ENCODE results near the gene KRT76.
"Not testable (repeated sequence)": the region's sequence is repeated elsewhere in the genome, so short reads cannot be mapped to it uniquely, and the experiment has no call there.

DNA sequence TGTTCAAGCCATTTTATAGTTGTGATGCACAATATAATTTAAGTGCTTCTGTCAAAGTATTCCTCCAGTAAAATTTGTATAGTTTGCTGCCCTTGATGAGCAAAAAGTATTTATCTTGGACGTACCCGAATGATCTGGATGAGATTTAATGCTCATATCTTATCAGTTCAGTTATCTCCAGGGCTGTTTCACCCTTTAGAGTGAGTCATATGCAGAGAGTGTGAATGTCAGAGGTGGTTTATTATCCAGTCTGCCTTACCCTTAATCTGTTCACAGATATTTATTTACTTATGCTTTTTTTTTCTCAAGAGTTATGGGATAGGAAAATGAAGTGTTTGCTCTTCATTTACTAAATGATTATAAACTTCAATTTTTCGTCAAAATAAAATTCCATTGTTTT, 26.6 kb downstream of the KRT76 start:
- TF ChIP-seq, protein P1, sequence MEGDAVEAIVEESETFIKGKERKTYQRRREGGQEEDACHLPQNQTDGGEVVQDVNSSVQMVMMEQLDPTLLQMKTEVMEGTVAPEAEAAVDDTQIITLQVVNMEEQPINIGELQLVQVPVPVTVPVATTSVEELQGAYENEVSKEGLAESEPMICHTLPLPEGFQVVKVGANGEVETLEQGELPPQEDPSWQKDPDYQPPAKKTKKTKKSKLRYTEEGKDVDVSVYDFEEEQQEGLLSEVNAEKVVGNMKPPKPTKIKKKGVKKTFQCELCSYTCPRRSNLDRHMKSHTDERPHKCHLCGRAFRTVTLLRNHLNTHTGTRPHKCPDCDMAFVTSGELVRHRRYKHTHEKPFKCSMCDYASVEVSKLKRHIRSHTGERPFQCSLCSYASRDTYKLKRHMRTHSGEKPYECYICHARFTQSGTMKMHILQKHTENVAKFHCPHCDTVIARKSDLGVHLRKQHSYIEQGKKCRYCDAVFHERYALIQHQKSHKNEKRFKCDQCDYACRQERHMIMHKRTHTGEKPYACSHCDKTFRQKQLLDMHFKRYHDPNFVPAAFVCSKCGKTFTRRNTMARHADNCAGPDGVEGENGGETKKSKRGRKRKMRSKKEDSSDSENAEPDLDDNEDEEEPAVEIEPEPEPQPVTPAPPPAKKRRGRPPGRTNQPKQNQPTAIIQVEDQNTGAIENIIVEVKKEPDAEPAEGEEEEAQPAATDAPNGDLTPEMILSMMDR (conservative IDR thresholded peaks at IDR 0.05; ENCODE audit: low read depth in 2 of 2) = not testable (repeated sequence)
- not testable (repeated sequence) for TF ChIP-seq EZH2phosphoT487 (IDR thresholded peaks at IDR 0.05; ENCODE audit: unreplicated experiment); EZH2 (IDR thresholded peaks at IDR 0.05; ENCODE audit: low read depth, unreplicated experiment); POLR2AphosphoS5 (IDR thresholded peaks at IDR 0.05; ENCODE audit: low read depth); CREB1 (CRISPR knock-in tag; IDR thresholded peaks at IDR 0.05; ENCODE audit: low read depth); JUNB (IDR thresholded peaks at IDR 0.05; ENCODE audit: unreplicated experiment); ZNF331 (CRISPR knock-in tag; IDR thresholded peaks at IDR 0.05; ENCODE audit: low read depth); NANOG (IDR thresholded peaks at IDR 0.05; ENCODE audit: borderline replicate concordance); ZNF114 (CRISPR knock-in tag; IDR thresholded peaks at IDR 0.05)
- TF ChIP-seq, protein P2, sequence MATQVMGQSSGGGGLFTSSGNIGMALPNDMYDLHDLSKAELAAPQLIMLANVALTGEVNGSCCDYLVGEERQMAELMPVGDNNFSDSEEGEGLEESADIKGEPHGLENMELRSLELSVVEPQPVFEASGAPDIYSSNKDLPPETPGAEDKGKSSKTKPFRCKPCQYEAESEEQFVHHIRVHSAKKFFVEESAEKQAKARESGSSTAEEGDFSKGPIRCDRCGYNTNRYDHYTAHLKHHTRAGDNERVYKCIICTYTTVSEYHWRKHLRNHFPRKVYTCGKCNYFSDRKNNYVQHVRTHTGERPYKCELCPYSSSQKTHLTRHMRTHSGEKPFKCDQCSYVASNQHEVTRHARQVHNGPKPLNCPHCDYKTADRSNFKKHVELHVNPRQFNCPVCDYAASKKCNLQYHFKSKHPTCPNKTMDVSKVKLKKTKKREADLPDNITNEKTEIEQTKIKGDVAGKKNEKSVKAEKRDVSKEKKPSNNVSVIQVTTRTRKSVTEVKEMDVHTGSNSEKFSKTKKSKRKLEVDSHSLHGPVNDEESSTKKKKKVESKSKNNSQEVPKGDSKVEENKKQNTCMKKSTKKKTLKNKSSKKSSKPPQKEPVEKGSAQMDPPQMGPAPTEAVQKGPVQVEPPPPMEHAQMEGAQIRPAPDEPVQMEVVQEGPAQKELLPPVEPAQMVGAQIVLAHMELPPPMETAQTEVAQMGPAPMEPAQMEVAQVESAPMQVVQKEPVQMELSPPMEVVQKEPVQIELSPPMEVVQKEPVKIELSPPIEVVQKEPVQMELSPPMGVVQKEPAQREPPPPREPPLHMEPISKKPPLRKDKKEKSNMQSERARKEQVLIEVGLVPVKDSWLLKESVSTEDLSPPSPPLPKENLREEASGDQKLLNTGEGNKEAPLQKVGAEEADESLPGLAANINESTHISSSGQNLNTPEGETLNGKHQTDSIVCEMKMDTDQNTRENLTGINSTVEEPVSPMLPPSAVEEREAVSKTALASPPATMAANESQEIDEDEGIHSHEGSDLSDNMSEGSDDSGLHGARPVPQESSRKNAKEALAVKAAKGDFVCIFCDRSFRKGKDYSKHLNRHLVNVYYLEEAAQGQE (IDR thresholded peaks at IDR 0.05; ENCODE audit: unreplicated experiment) = not testable (repeated sequence)
- TF ChIP-seq, protein P3, sequence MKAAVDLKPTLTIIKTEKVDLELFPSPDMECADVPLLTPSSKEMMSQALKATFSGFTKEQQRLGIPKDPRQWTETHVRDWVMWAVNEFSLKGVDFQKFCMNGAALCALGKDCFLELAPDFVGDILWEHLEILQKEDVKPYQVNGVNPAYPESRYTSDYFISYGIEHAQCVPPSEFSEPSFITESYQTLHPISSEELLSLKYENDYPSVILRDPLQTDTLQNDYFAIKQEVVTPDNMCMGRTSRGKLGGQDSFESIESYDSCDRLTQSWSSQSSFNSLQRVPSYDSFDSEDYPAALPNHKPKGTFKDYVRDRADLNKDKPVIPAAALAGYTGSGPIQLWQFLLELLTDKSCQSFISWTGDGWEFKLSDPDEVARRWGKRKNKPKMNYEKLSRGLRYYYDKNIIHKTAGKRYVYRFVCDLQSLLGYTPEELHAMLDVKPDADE (IDR thresholded peaks at IDR 0.05) = not testable (repeated sequence)

All from GM23338 (cell line).